HepG2 (cell line): ENCODE results near the gene MTCH2. TPM values are rescaled to one million over a fixed set of nuclear protein-coding genes. Genes with fewer than 3 reads are reported as not detected.

Experiments
- AKAP8 ChIP-seq: sonication (generic); formaldehyde crosslinking; IDR thresholded peaks from 2 replicates; pipeline ENCODE4 v1.5.1; 2020; ENCODE audit warnings: mild to moderate bottlenecking, missing genetic modification reagents
- ARID4A ChIP-seq: sonication (generic); formaldehyde crosslinking; IDR thresholded peaks from 2 replicates; pipeline ENCODE4 v1.5.0; 2020; ENCODE audit warnings: mild to moderate bottlenecking, missing genetic modification reagents, borderline replicate concordance
- ATF7 ChIP-seq, 2 experiments: fragments of 450-650 bp in 1 of 2; sonication (generic) in 1 of 2; formaldehyde crosslinking in 1 of 2; IDR thresholded peaks; 2 replicates each; pipeline versions ENCODE4 v1.4.0 to v1.6.1; 2016 to 2020; ENCODE audit warnings: antibody characterized with exemption in 1 of 2, mild to moderate bottlenecking in 1 of 2, missing genetic modification reagents in 1 of 2
- CBX1 ChIP-seq: IDR thresholded peaks from one replicate; pipeline ENCODE4 v1.6.1; 2016; ENCODE audit warnings: antibody characterized with exemption, low read depth
- CREB1 ChIP-seq, 2 experiments: fragments of 450-650 bp in 1 of 2; IDR thresholded peaks; 2 replicates each; pipeline ENCODE4 v1.6.1; 2016 to 2017; ENCODE audit warnings: control low read depth in 1 of 2, mild to moderate bottlenecking in 1 of 2, missing compliant biosample characterization in 1 of 2, missing genetic modification characterization in 1 of 2
- CREM ChIP-seq, 2 experiments: sonication (generic) in 1 of 2; formaldehyde crosslinking in 1 of 2; IDR thresholded peaks; 2 replicates each; pipeline versions ENCODE4 v1.4.0 to v1.6.1; 2016 to 2020; ENCODE audit warnings: antibody characterized with exemption in 1 of 2, mild to moderate bottlenecking in 1 of 2, missing genetic modification reagents in 1 of 2
- DNMT1 ChIP-seq: sonication (generic); formaldehyde crosslinking; IDR thresholded peaks from 2 replicates; pipeline ENCODE4 v1.5.1; 2020; ENCODE audit warnings: mild to moderate bottlenecking, missing genetic modification reagents
- HNRNPUL1 ChIP-seq: fragments of 200-400 bp; formaldehyde crosslinking; IDR thresholded peaks from 2 replicates; pipeline ENCODE4 v1.6.1; 2017; ENCODE audit warnings: low read depth, mild to moderate bottlenecking, low read length, moderate library complexity
- MEF2D ChIP-seq: sonication (generic); formaldehyde crosslinking; IDR thresholded peaks from 2 replicates; pipeline ENCODE4 v1.5.1; 2020; ENCODE audit warnings: mild to moderate bottlenecking, missing genetic modification reagents
- MEIS2 ChIP-seq: sonication (generic); formaldehyde crosslinking; IDR thresholded peaks from 2 replicates; pipeline ENCODE4 v1.9.0; 2021; ENCODE audit warnings: mild to moderate bottlenecking, missing genetic modification reagents
- NPAS2 ChIP-seq: sonication (generic); formaldehyde crosslinking; IDR thresholded peaks from 2 replicates; pipeline ENCODE4 v1.8.0; 2022; ENCODE audit warnings: mild to moderate bottlenecking, missing genetic modification reagents, borderline replicate concordance
- NR1H2 ChIP-seq: sonication (generic); formaldehyde crosslinking; IDR thresholded peaks from 2 replicates; pipeline ENCODE4 v1.8.1; 2022; ENCODE audit warnings: low read depth, missing genetic modification reagents, borderline replicate concordance
- RCOR2 ChIP-seq: IDR thresholded peaks from 2 replicates; pipeline ENCODE4 v1.6.1; 2016; ENCODE audit warnings: missing biosample characterization, missing genetic modification reagents
- SIN3B ChIP-seq: fragments of 150-350 bp; IDR thresholded peaks from 2 replicates; pipeline ENCODE4 v1.6.1; 2014; ENCODE audit warnings: low read length
- SMYD3 ChIP-seq: sonication (generic); formaldehyde crosslinking; IDR thresholded peaks from 2 replicates; pipeline ENCODE4 v1.8.1; 2023; ENCODE audit warnings: mild to moderate bottlenecking, missing genetic modification reagents
- ZFP62 ChIP-seq: sonication (generic); formaldehyde crosslinking; IDR thresholded peaks from 2 replicates; pipeline ENCODE4 v1.4.0; 2020; ENCODE audit warnings: missing genetic modification reagents
- ZNF501 ChIP-seq: sonication (generic); formaldehyde crosslinking; IDR thresholded peaks from 2 replicates; pipeline ENCODE4 v1.5.1; 2020; ENCODE audit warnings: mild to moderate bottlenecking, moderate library complexity, missing genetic modification reagents
- ZNF564 ChIP-seq: sonication (generic); formaldehyde crosslinking; IDR thresholded peaks from 2 replicates; pipeline ENCODE4 v1.8.1; 2023; ENCODE audit warnings: mild to moderate bottlenecking, missing genetic modification reagents
- ZNF646 ChIP-seq: sonication (generic); formaldehyde crosslinking; IDR thresholded peaks from 2 replicates; pipeline ENCODE4 v1.9.0; 2021; ENCODE audit warnings: mild to moderate bottlenecking, missing genetic modification reagents
- ZNF747 ChIP-seq: sonication (generic); formaldehyde crosslinking; IDR thresholded peaks from 2 replicates; pipeline ENCODE4 v1.8.1; 2023; ENCODE audit warnings: missing genetic modification reagents, mild to moderate bottlenecking, borderline replicate concordance
- polyA plus RNA-seq, 8 experiments: library from polyadenylated mRNA; depleted of rRNA in 3 of 8; stranded (reverse) in 7 of 8; unstranded in 1 of 8; fragments of >200 nt; fragmentation: Illumina TruSeq in 4 of 8; extraction: Trizol in 4 of 8; gene quantifications; 2 replicates each; pipeline versions ENCODE4 v1.2.1 to v1.2.3, GENCODE V29; 2011 to 2016; ENCODE audit warnings: low read depth in 4 of 8, missing spikeins in 1 of 8, mixed read lengths in 1 of 8; ENCODE audit not compliant: insufficient read depth in 1 of 8
- total RNA-seq, 5 experiments: library from RNA; depleted of rRNA; stranded (reverse); fragments of >200 nt; fragmentation: Illumina TruSeq; extraction: Trizol; gene quantifications; 2 replicates each; pipeline ENCODE4 v1.2.3, GENCODE V29; 2016; ENCODE audit warnings: low read depth in 1 of 5

MTCH2 gene
- total and polyA plus RNA-seq, 2 of the 13 experiments (the other 11 are each of a cell fraction or from before 2014, with no cell fraction given), result 112 to 272 TPM

- no peak for TF ChIP-seq NPAS2 (CRISPR knock-in tag)
- TF ChIP-seq ZNF646 (CRISPR knock-in tag), result no peak
- TF ChIP-seq NR1H2 (CRISPR knock-in tag), result 0 out of 2 replicates have a peak, but pooled peaks have one; percentile 77
- TF ChIP-seq CREM (IDR thresholded peaks at IDR 0.05), result no peak; the same call in 1 of the 2 replicates
- no peak for TF ChIP-seq CREM (CRISPR knock-in tag; IDR thresholded peaks at IDR 0.05)
- TF ChIP-seq MEF2D (CRISPR knock-in tag), result no peak
- TF ChIP-seq RCOR2 (CRISPR knock-in tag), result no peak
- no peak; the same call in 1 of the 2 replicates for TF ChIP-seq ZNF501 (CRISPR knock-in tag)
- TF ChIP-seq DNMT1 (CRISPR knock-in tag), result no peak
- no peak for TF ChIP-seq MEIS2 (CRISPR knock-in tag)
- no peak for TF ChIP-seq SIN3B
- TF ChIP-seq ATF7 (IDR thresholded peaks at IDR 0.05), result no peak
- TF ChIP-seq ATF7 (CRISPR knock-in tag; IDR thresholded peaks at IDR 0.05), result peak; percentile 52; the same call in 1 of the 2 replicates
- TF ChIP-seq HNRNPUL1, result no peak
- no peak for TF ChIP-seq ZFP62
- TF ChIP-seq AKAP8, result no peak
- TF ChIP-seq ZNF747 (CRISPR knock-in tag), result no peak
- no peak; the same call in 1 of the 2 replicates for TF ChIP-seq ZNF564 (CRISPR knock-in tag)
- TF ChIP-seq ARID4A, result peak; percentile 66
- no peak for TF ChIP-seq SMYD3
- no peak for TF ChIP-seq CBX1
- no peak for TF ChIP-seq CREB1 (IDR thresholded peaks at IDR 0.05)
- TF ChIP-seq CREB1 (CRISPR knock-in tag; IDR thresholded peaks at IDR 0.05), result no peak
These were observed 54.5 kb downstream of the MTCH2 start (continued) for GRCh38 chr11:47587723-47588326.
